GM10266 (cell line): ENCODE data around the gene USP46.

Source experiments
- DNase-seq: peaks from one replicate; pipeline ENCODE4 v3.0.0; 2012; ENCODE audit errors: extremely low spot score
- TF ChIP-seq, protein P1 (sequence below): IDR thresholded peaks from 2 replicates; pipeline ENCODE4 v1.5.1; 2012; ENCODE audit warnings: mild to moderate bottlenecking, low read depth; ENCODE audit not compliant: control insufficient read depth, insufficient read depth; ENCODE audit errors: missing control alignments

USP46 gene

DNA sequence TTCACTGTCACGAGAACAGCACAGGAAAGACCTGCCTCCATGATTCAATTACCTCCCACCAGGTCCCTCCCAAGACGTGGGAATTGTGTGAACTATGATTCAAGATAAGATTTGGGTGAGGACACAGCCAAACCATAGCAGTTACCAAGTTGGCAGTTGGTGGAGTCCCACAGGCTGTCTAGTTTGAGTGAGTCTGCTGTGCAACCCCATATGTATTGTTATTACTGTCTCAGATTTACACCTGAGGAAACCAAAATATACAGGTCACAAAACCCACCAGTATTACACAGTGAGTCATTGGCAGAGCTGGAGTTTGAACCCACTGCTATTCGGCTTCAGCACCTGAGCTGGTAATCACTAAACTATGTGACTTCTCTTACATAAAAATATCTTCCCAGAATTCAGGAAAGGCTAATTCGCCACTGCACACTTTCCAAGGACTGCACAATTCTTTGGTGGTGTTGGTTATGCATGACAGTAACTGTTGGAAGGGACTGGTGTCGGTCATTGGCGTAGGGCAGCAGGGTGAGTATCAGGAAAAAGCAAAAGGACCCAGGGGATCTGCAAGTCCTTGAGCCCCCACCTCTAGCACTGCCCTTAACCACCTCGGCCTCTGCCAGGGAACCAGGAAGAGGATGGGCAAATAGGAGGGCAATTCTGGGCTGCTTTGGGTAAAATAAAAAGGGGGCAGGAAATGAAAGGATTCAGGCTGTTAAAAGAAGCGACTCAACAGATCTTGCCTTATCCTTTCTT lies 110.1 kb downstream of the USP46 start:
- TF ChIP-seq, protein P1, sequence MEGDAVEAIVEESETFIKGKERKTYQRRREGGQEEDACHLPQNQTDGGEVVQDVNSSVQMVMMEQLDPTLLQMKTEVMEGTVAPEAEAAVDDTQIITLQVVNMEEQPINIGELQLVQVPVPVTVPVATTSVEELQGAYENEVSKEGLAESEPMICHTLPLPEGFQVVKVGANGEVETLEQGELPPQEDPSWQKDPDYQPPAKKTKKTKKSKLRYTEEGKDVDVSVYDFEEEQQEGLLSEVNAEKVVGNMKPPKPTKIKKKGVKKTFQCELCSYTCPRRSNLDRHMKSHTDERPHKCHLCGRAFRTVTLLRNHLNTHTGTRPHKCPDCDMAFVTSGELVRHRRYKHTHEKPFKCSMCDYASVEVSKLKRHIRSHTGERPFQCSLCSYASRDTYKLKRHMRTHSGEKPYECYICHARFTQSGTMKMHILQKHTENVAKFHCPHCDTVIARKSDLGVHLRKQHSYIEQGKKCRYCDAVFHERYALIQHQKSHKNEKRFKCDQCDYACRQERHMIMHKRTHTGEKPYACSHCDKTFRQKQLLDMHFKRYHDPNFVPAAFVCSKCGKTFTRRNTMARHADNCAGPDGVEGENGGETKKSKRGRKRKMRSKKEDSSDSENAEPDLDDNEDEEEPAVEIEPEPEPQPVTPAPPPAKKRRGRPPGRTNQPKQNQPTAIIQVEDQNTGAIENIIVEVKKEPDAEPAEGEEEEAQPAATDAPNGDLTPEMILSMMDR, result no peak
- no peak for DNase-seq

DNA sequence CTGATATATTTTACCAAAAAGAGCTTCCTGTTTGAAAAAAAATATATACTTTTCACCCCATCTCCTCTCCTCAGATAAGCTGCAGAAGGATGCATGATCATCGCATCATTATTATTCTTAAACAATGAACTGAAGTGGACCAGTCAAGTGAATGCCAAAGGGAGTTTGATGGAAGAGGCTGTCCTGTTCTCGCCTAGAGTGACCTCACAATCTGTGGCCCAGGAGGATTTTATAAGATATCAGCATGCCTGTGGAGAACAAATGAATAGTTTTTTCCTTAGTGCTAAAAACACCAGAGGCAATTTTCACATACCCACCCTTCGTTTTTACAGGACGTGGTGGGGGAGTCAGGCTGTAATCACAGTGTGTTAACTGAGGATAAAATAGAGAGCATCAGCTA lies 112.7 kb downstream of the USP46 start:
- no peak for DNase-seq
- TF ChIP-seq, protein P1, result no peak

DNA sequence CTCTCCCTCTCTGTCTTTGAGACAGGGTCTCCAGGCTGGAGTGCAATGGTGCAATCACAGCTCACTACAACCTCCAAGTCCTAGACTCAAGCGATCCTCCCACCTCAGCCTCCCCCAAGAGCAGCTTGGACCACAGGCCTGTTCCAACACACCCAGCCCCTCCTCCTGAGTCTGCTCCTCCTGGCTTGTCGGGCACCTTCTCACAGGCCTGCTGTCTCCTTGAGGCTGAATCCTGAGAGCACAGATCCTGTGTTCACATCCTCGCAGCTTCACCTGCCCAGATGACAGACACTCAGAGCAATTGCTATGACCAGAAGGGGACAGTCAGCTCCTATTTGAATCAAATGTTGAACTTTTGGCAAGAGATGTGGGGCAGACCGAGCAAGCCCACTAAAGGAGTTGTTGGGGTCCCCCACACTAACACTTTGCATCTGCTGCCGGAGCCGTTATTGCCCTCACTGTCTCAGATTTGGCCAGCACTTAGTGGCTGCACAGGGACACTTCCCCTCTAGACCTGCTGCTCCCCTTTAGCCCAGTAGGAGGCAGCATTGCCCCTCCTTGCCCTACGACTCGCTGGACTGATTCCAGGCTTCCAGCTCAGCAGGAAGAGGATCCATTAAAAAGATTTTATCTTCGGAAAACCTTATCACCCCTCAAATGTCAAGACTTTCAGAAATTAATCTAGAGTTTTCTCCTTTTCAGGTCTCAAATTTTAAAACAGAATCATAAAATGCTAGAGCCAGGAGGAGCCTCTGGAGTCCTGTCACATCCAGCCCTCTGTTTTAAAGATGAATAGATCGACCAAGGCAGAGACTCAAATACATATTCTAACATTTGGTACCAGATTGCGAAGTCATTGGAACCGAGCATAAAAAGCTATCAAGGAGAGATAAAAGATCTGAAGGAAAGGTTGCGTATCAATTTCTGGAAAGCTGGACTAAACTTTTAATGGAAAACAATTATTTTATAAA lies 113.7 kb downstream of the USP46 start:
- peak; percentile 70 for DNase-seq
- TF ChIP-seq, protein P1, result peak; percentile 95
